ENCODE results near the gene RGS19.

- TF ChIP-seq CTCF (IDR thresholded peaks at IDR 0.05; ENCODE audit: control extremely low read depth in 1 of 3, insufficient read depth in 1 of 3, low read depth in 1 of 3, low read length in 3 of 3), result peak; percentile 91 to 97 (median 95)
- no peak for TF ChIP-seq BRCA1 (IDR thresholded peaks at IDR 0.05; ENCODE audit: low read depth, low read length)
- no peak for TF ChIP-seq EZH2 (IDR thresholded peaks at IDR 0.05; ENCODE audit: low read depth, low read length, severe bottlenecking)
- TF ChIP-seq CREB1 (IDR thresholded peaks at IDR 0.05), result no peak; the same call in 1 of the 2 replicates
- TF ChIP-seq, protein P1, sequence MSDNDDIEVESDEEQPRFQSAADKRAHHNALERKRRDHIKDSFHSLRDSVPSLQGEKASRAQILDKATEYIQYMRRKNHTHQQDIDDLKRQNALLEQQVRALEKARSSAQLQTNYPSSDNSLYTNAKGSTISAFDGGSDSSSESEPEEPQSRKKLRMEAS (IDR thresholded peaks at IDR 0.05), result peak; percentile 48
- TF ChIP-seq POU5F1 (IDR thresholded peaks at IDR 0.05; ENCODE audit: low read depth, low read length), result no peak
- TF ChIP-seq KDM1A (IDR thresholded peaks at IDR 0.05; ENCODE audit: borderline replicate concordance, low read length), result no peak
- no peak for TF ChIP-seq JUN (IDR thresholded peaks at IDR 0.05; ENCODE audit: low read depth, low read length)
- TF ChIP-seq ZNF274 (IDR thresholded peaks at IDR 0.05; ENCODE audit: borderline replicate concordance, extremely low read depth, low read length), result no peak
- no peak for TF ChIP-seq JUND (IDR thresholded peaks at IDR 0.05; ENCODE audit: low read length)
- TF ChIP-seq ASH2L (IDR thresholded peaks at IDR 0.05; ENCODE audit: low read length), result no peak
These were observed 21.5 kb downstream of the RGS19 start for GRCh38 chr20:64057628-64058498.
